PC-3 (cell line): ENCODE data around the gene CDC42BPB. TPM values are rescaled to one million over a fixed set of nuclear protein-coding genes. Genes with fewer than 3 reads are reported as not detected.

Source experiments
- ATAC-seq: fragments of 200-7000 bp; cut with Tn5 transposase; 2 replicates; pipeline ENCODE4 v1.9.1; 2020; ENCODE audit warnings: mild to moderate bottlenecking, moderate library complexity
- BruUV-seq: library from RNA; stranded (reverse); fragments of 400-500 nt; replicated peaks from 2 replicates; lab custom pipeline; 2021; lab: Mats Ljungman, UMichigan
- CTCF ChIA-PET: fragments of 300-600 bp; sonication (Branson Sonifier 250); formaldehyde crosslinking; loops from one replicate; lab custom pipeline; 2022; ENCODE audit warnings: antibody characterized with exemption; lab: Charles Lee
- POLR2A ChIA-PET: fragments of 300-600 bp; sonication (Branson Sonifier 250); formaldehyde crosslinking; loops from one replicate; lab custom pipeline; 2022; ENCODE audit warnings: antibody characterized with exemption; ENCODE audit not compliant: unreplicated experiment; lab: Charles Lee
- DNase-seq: peaks from one replicate; pipeline ENCODE4 v3.0.0-alpha.2; 2015
- H2AFZ ChIP-seq: fragments of 300-600 bp; sonication (generic); 2 replicates; pipeline ENCODE4 v1.6.0; 2016; ENCODE audit warnings: antibody characterized with exemption, low read length
- H3F3A ChIP-seq: fragments of 300-600 bp; sonication (generic); one replicate; pipeline ENCODE4 v1.6.0; 2017; ENCODE audit warnings: antibody characterized with exemption, low read length, control low read depth, mild to moderate bottlenecking; ENCODE audit not compliant: unreplicated experiment
- H3K27ac ChIP-seq: fragments of 300-600 bp; sonication (generic); 2 replicates; pipeline ENCODE4 v1.5.1; 2016; ENCODE audit warnings: mild to moderate bottlenecking, low read length
- H3K27me3 ChIP-seq: fragments of 300-600 bp; sonication (generic); 2 replicates; pipeline ENCODE4 v1.6.1; 2016; ENCODE audit warnings: low read length, mixed read lengths
- H3K36me3 ChIP-seq: fragments of 300-600 bp; sonication (generic); 2 replicates; pipeline ENCODE4 v1.6.1; 2016; ENCODE audit warnings: low read depth, mixed run types, low read length, mixed read lengths
- H3K4me1 ChIP-seq: fragments of 300-600 bp; sonication (generic); 2 replicates; pipeline ENCODE4 v1.5.1; 2016; ENCODE audit warnings: low read length; ENCODE audit not compliant: insufficient read depth
- H3K4me2 ChIP-seq: fragments of 300-600 bp; sonication (generic); 2 replicates; pipeline ENCODE4 v1.6.0; 2016; ENCODE audit warnings: low read length
- H3K4me3 ChIP-seq: fragments of 300-600 bp; sonication (generic); 2 replicates; pipeline ENCODE4 v1.5.1; 2016; ENCODE audit warnings: mild to moderate bottlenecking, low read length, mixed read lengths
- H3K79me2 ChIP-seq: fragments of 300-600 bp; sonication (generic); 2 replicates; pipeline ENCODE4 v1.6.1; 2017; ENCODE audit warnings: low read length, mixed read lengths
- H3K9ac ChIP-seq: fragments of 300-600 bp; sonication (generic); 2 replicates; pipeline ENCODE4 v1.6.0; 2016; ENCODE audit warnings: mild to moderate bottlenecking, low read length
- H3K9me2 ChIP-seq: fragments of 300-600 bp; sonication (generic); replicated peaks from 2 replicates; pipeline ENCODE4 v1.6.1; 2016; ENCODE audit warnings: mixed run types, low read length, mixed read lengths
- H3K9me3 ChIP-seq: fragments of 300-600 bp; sonication (generic); 2 replicates; pipeline ENCODE4 v1.6.1; 2016; ENCODE audit warnings: low read length, mixed read lengths
- H4K20me1 ChIP-seq: fragments of 300-600 bp; sonication (generic); 2 replicates; pipeline ENCODE4 v1.6.1; 2016; ENCODE audit warnings: low read length, mixed read lengths
- EZH2 ChIP-seq: fragments of 300-600 bp; sonication (generic); IDR thresholded peaks from one replicate; pipeline ENCODE4 v1.6.1; 2017; ENCODE audit warnings: antibody characterized with exemption, mild to moderate bottlenecking, low read length; ENCODE audit not compliant: unreplicated experiment
- EZH2phosphoT487 ChIP-seq: fragments of 300-600 bp; sonication (generic); IDR thresholded peaks from 2 replicates; pipeline ENCODE4 v1.6.1; 2018; ENCODE audit warnings: mild to moderate bottlenecking, antibody characterized with exemption, low read length, borderline replicate concordance
- intact Hi-C: fragments of 100-400 bp; cut with micrococcal nuclease; formaldehyde crosslinking; loops from 2 replicates; pipeline ENCODE4 v1.9.0; 2023
- total RNA-seq: library from RNA; depleted of rRNA; stranded (reverse); fragments of >200 nt; gene quantifications from 2 replicates; pipeline ENCODE4 v1.2.3, GENCODE V29; 2014
- TF ChIP-seq, protein P1 (sequence below): fragments of 300-600 bp; sonication (generic); conservative IDR thresholded peaks from 2 replicates; pipeline ENCODE4 v1.5.1; 2017; ENCODE audit warnings: antibody characterized with exemption, low read depth, mild to moderate bottlenecking, low read length

Gene CDC42BPB
- total RNA-seq, 1 experiment from 2014 or later = 73.0 TPM

GRCh38 chr14:102979406-102979805 lies 77.9 kb downstream of the CDC42BPB start:
- H3K27ac ChIP-seq = no peak overlapping the region
- H3K9ac ChIP-seq = no peak overlapping the region
- DNase-seq = no peak
- no peaks in the 10 kb centered on the region for H3F3A ChIP-seq
- no peaks in the 10 kb centered on the region for H3K27me3 ChIP-seq
- no peaks in the 10 kb centered on the region for H3K9me3 ChIP-seq
- H3K79me2 ChIP-seq = no peaks in the 10 kb centered on the region
- intact Hi-C loops = no loop called here
- no peaks in the 10 kb centered on the region for H3K4me1 ChIP-seq
- ATAC-seq = no peak
- no TSS peak for BruUV-seq
- no peaks in the 10 kb centered on the region for H3K9me2 ChIP-seq
- H3K36me3 ChIP-seq = peaks cover 34% of the 10 kb centered on the region; the same call in 1 of the 2 replicates
- no peak overlapping the region for H3K4me3 ChIP-seq
- POLR2A ChIA-PET = no interaction called here
- no peaks in the 10 kb centered on the region for H4K20me1 ChIP-seq
- TF ChIP-seq, protein P1, sequence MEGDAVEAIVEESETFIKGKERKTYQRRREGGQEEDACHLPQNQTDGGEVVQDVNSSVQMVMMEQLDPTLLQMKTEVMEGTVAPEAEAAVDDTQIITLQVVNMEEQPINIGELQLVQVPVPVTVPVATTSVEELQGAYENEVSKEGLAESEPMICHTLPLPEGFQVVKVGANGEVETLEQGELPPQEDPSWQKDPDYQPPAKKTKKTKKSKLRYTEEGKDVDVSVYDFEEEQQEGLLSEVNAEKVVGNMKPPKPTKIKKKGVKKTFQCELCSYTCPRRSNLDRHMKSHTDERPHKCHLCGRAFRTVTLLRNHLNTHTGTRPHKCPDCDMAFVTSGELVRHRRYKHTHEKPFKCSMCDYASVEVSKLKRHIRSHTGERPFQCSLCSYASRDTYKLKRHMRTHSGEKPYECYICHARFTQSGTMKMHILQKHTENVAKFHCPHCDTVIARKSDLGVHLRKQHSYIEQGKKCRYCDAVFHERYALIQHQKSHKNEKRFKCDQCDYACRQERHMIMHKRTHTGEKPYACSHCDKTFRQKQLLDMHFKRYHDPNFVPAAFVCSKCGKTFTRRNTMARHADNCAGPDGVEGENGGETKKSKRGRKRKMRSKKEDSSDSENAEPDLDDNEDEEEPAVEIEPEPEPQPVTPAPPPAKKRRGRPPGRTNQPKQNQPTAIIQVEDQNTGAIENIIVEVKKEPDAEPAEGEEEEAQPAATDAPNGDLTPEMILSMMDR = no peak
- TF ChIP-seq EZH2phosphoT487 = no peak
- TF ChIP-seq EZH2 = no peak
- CTCF ChIA-PET = interaction anchor here (0.6 kb wide), 1 partner anchor 96 kb away, joined by 4 read pairs; no protein-coding TSS in a partner anchor
- no peak overlapping the region for H3K4me2 ChIP-seq
- H2AFZ ChIP-seq = no peak overlapping the region

DNA sequence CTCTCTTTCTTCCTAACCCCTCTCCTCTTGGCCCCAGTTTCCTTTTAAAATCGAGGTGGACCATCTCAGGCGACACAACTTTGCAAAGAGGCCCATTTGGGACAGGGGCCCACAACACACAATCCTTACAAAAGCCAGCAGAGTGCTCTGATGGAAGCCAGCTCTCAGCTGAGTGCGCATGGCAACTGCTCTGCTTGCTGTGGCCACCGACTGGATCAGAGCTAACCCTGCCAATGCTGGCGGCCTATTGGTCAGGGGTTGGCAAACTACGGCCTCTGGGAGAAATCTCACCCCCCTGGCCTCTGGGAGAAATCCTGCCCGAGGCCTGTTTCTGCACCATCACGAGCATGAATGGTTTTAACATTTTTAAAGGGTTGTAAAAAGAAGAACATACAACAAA lies 79.9 kb downstream of the CDC42BPB start:
- no TSS peak for BruUV-seq
- no peak overlapping the region for H2AFZ ChIP-seq
- CTCF ChIA-PET = no interaction called here
- no peak for DNase-seq
- H3K36me3 ChIP-seq = peaks cover 35% of the 10 kb centered on the region; the same call in 1 of the 2 replicates
- H3K9me3 ChIP-seq = no peaks in the 10 kb centered on the region
- H3F3A ChIP-seq = no peaks in the 10 kb centered on the region
- no peaks in the 10 kb centered on the region for H4K20me1 ChIP-seq
- H3K27ac ChIP-seq = no peak overlapping the region
- no peak overlapping the region for H3K4me3 ChIP-seq
- no peak overlapping the region for H3K4me2 ChIP-seq
- intact Hi-C loops = no loop called here
- H3K27me3 ChIP-seq = no peaks in the 10 kb centered on the region
- H3K9me2 ChIP-seq = no peaks in the 10 kb centered on the region
- TF ChIP-seq, protein P1 = no peak
- TF ChIP-seq EZH2phosphoT487 (no peak), EZH2 (no peak)
- no peaks in the 10 kb centered on the region for H3K4me1 ChIP-seq
- no peak overlapping the region for H3K9ac ChIP-seq
- H3K79me2 ChIP-seq = no peaks in the 10 kb centered on the region
- ATAC-seq = no peak
- POLR2A ChIA-PET = no interaction called here

DNA sequence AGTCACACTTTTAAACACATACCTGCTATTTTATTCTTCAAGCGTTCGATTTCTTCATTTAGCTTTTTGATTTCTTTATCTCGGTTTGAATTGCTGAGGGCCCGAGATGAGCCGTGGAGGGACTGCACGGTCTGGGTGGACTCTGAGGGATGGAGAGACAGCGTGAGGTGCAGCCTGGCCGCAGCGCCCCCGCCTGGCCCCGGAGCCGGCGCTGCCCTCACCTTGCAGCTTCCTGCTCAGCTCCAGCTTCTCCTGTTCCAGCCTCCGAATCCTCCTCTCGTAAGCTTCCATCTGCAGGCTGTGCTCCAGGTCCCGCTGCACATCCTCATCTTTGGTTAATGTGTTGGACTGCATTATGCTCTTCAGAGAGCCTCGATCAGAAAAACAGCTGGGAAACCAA lies 81.7 kb downstream of the CDC42BPB start:
- BruUV-seq = no TSS peak
- no peaks in the 10 kb centered on the region for H4K20me1 ChIP-seq
- H3K9ac ChIP-seq = no peak overlapping the region
- H2AFZ ChIP-seq = no peak overlapping the region
- DNase-seq = no peak
- H3F3A ChIP-seq = no peaks in the 10 kb centered on the region
- CTCF ChIA-PET = no interaction called here
- POLR2A ChIA-PET = no interaction called here
- no peaks in the 10 kb centered on the region for H3K9me3 ChIP-seq
- no peak overlapping the region for H3K4me2 ChIP-seq
- H3K27me3 ChIP-seq = no peaks in the 10 kb centered on the region
- H3K36me3 ChIP-seq = peaks cover 41% of the 10 kb centered on the region; the same call in 1 of the 2 replicates
- no peaks in the 10 kb centered on the region for H3K4me1 ChIP-seq
- H3K4me3 ChIP-seq = no peak overlapping the region
- H3K27ac ChIP-seq = no peak overlapping the region
- H3K9me2 ChIP-seq = no peaks in the 10 kb centered on the region
- no peak for TF ChIP-seq EZH2phosphoT487
- TF ChIP-seq, protein P1 = peak; percentile 25; the same call in 1 of the 2 replicates
- TF ChIP-seq EZH2 = no peak
- no peak for ATAC-seq
- no peaks in the 10 kb centered on the region for H3K79me2 ChIP-seq
- intact Hi-C loops = no loop called here
